Choroid plexus epithelial cell (primary cell): ENCODE measurements around the gene GJE1.

Source experiments
- DNase-seq: peaks from one replicate; pipeline ENCODE4 v3.0.0-alpha.2; 2010; ENCODE audit warnings: low read depth
- H3K4me3 ChIP-seq: 2 replicates; pipeline ENCODE4 v1.5.1; 2011; ENCODE audit warnings: low read depth, mild to moderate bottlenecking, control low read depth, low read length, moderate library complexity
- CTCF ChIP-seq: conservative IDR thresholded peaks from 2 replicates; pipeline ENCODE4 v1.5.1; 2011; ENCODE audit warnings: low read depth, mild to moderate bottlenecking, control low read depth, inconsistent platforms, low read length, moderate library complexity

Gene GJE1

GRCh38 chr6:142174703-142175102 lies 42.0 kb downstream of the GJE1 start:
- no peak overlapping the region for H3K4me3 ChIP-seq
- no peak for DNase-seq
- TF ChIP-seq CTCF = no peak

GRCh38 chr6:142178129-142178528 lies 45.4 kb downstream of the GJE1 start:
- DNase-seq = no peak
- TF ChIP-seq CTCF = no peak
- no peak overlapping the region for H3K4me3 ChIP-seq

- no peak for DNase-seq
- H3K4me3 ChIP-seq = no peak overlapping the region
- no peak for TF ChIP-seq CTCF
Observed at GRCh38 chr6:142182004-142182403, 49.3 kb downstream of the GJE1 start.

- H3K4me3 ChIP-seq = no peak overlapping the region
- no peak for DNase-seq
- TF ChIP-seq CTCF = no peak
Observed at GRCh38 chr6:142183351-142183750, 50.6 kb downstream of the GJE1 start.

- DNase-seq = no peak
- no peak for TF ChIP-seq CTCF
Observed at GRCh38 chr6:142184307-142184706, 51.6 kb downstream of the GJE1 start.

More at GRCh38 chr6:142184307-142184706, 51.6 kb downstream of the GJE1 start:
- no peak overlapping the region for H3K4me3 ChIP-seq
